Neuronal stem cell (in vitro differentiated cells): ENCODE results near the gene CLCN2.
A peak's percentile ranks its signal among the peaks of the same experiment; 100 is the strongest.

ENCODE experiments used
- DNase-seq: peaks from one replicate; pipeline ENCODE4 v3.0.0-alpha.2; 2013; ENCODE audit warnings: low spot score
- H2AFZ ChIP-seq: one replicate; pipeline ENCODE4 v1.6.1; 2013; ENCODE audit warnings: mild to moderate bottlenecking, low read length, inconsistent platforms
- H2AK5ac ChIP-seq: 2 replicates; pipeline ENCODE4 v1.6.1; 2013; ENCODE audit warnings: low read depth, mild to moderate bottlenecking, inconsistent platforms, low read length, moderate library complexity, mixed read lengths
- H2BK120ac ChIP-seq: 2 replicates; pipeline ENCODE4 v1.6.1; 2013; ENCODE audit warnings: low read depth, mild to moderate bottlenecking, inconsistent platforms, low read length, moderate library complexity, mixed read lengths
- H2BK12ac ChIP-seq: one replicate; pipeline ENCODE4 v1.6.1; 2013; ENCODE audit warnings: low read length, inconsistent platforms
- H2BK15ac ChIP-seq: 2 replicates; pipeline ENCODE4 v1.6.1; 2013; ENCODE audit warnings: mild to moderate bottlenecking, low read length, inconsistent platforms, mixed read lengths
- H2BK5ac ChIP-seq: one replicate; pipeline ENCODE4 v1.6.1; 2013; ENCODE audit warnings: inconsistent platforms, mild to moderate bottlenecking, low read length, moderate library complexity
- H3K14ac ChIP-seq: one replicate; pipeline ENCODE4 v1.6.1; 2013; ENCODE audit warnings: low read length, inconsistent platforms
- H3K18ac ChIP-seq: 2 replicates; pipeline ENCODE4 v1.6.1; 2013; ENCODE audit warnings: low read length, inconsistent platforms
- H3K23ac ChIP-seq: 2 replicates; pipeline ENCODE4 v1.6.1; 2013; ENCODE audit warnings: low read depth, mild to moderate bottlenecking, mixed read lengths, low read length, inconsistent platforms; ENCODE audit not compliant: poor library complexity
- H3K27ac ChIP-seq: replicated peaks from 3 replicates; pipeline ENCODE4 v1.5.1; 2013; ENCODE audit warnings: low read length, inconsistent platforms
- H3K27me3 ChIP-seq, 3 experiments: 2 replicates each; pipeline ENCODE4 v1.6.1; 2013; ENCODE audit warnings: low read length in 3 of 3, mild to moderate bottlenecking in 2 of 3, inconsistent platforms in 1 of 3, low read depth in 1 of 3, mixed read lengths in 1 of 3, moderate library complexity in 1 of 3; ENCODE audit not compliant: control insufficient read depth in 3 of 3, insufficient read depth in 3 of 3
- H3K36me3 ChIP-seq, 2 donors: replicated peaks in 1 of 2; 2 replicates each; pipeline ENCODE4 v1.6.1; 2013; ENCODE audit warnings: low read length in 2 of 2; ENCODE audit not compliant: control insufficient read depth in 2 of 2, insufficient read depth in 2 of 2
- H3K4ac ChIP-seq: 2 replicates; pipeline ENCODE4 v1.6.1; 2013; ENCODE audit warnings: inconsistent platforms, mild to moderate bottlenecking, low read length, moderate library complexity
- H3K4me1 ChIP-seq, 2 donors: 1 replicate in 1 of 2; 2 replicates in 1 of 2; pipeline ENCODE4 v1.6.1; 2013; ENCODE audit warnings: low read length in 2 of 2, low read depth in 1 of 2; ENCODE audit not compliant: control insufficient read depth in 2 of 2, insufficient read depth in 1 of 2
- H3K4me2 ChIP-seq: one replicate; pipeline ENCODE4 v1.6.1; 2013; ENCODE audit warnings: mild to moderate bottlenecking, low read length, inconsistent platforms; ENCODE audit not compliant: insufficient read depth, poor library complexity, severe bottlenecking
- H3K4me3 ChIP-seq, 2 donors: 2 replicates each; pipeline ENCODE4 v1.5.1; 2013; ENCODE audit warnings: low read length in 2 of 2, mild to moderate bottlenecking in 2 of 2, inconsistent platforms in 1 of 2, moderate library complexity in 1 of 2
- H3K79me1 ChIP-seq: one replicate; pipeline ENCODE4 v1.6.1; 2013; ENCODE audit warnings: low read depth, mild to moderate bottlenecking, inconsistent platforms, low read length, moderate library complexity
- H3K9ac ChIP-seq: one replicate; pipeline ENCODE4 v1.6.1; 2013; ENCODE audit warnings: mild to moderate bottlenecking, low read depth, low read length, inconsistent platforms; ENCODE audit not compliant: poor library complexity
- H3K9me3 ChIP-seq, 2 donors: replicated peaks in 1 of 2; 2 replicates each; pipeline versions ENCODE3 to v1.6.1; 2013; ENCODE audit warnings: low read length in 2 of 2, mild to moderate bottlenecking in 2 of 2, inconsistent platforms in 1 of 2, low read depth in 1 of 2, mixed read lengths in 1 of 2, moderate library complexity in 1 of 2; ENCODE audit not compliant: control insufficient read depth in 2 of 2, insufficient read depth in 1 of 2
- H4K8ac ChIP-seq: one replicate; pipeline ENCODE4 v1.6.1; 2013; ENCODE audit warnings: low read depth, mild to moderate bottlenecking, inconsistent platforms, low read length, moderate library complexity
- H4K91ac ChIP-seq: one replicate; pipeline ENCODE4 v1.6.1; 2013; ENCODE audit warnings: low read length, low read depth, mild to moderate bottlenecking, inconsistent platforms; ENCODE audit not compliant: poor library complexity
- WGBS, 2 donors: extraction: QIAGEN DNeasy Blood & Tissue Kit; methylation state at CpG; one replicate each; pipeline ENCODE4 v1.1.7; 2013; ENCODE audit warnings: missing lambda C conversion rate in 2 of 2, mixed read lengths in 1 of 2; ENCODE audit not compliant: insufficient read length in 2 of 2, insufficient replicate concordance in 1 of 2; ENCODE audit errors: extremely low coverage in 2 of 2; 5-methylcytosine and 5-hydroxymethylcytosine counted together

The CLCN2 gene

GRCh38 chr3:184362668-184363546, 1.5 kb upstream of the CLCN2 start:
- peak overlapping the region; percentile 88 for H2AFZ ChIP-seq
- H3K18ac ChIP-seq: peak overlapping the region; percentile 100
- peak overlapping the region; percentile 99 for H2AK5ac ChIP-seq
- H3K27ac ChIP-seq: peak overlapping the region; percentile 99
- H3K36me3 ChIP-seq: peaks cover 28 to 50% of the 10 kb centered on the region in 2 donors
- H2BK15ac ChIP-seq: peak overlapping the region; percentile 99
- DNase-seq: peak; percentile 96
- peak overlapping the region; percentile 95 for H4K91ac ChIP-seq
- H3K14ac ChIP-seq: peak overlapping the region; percentile 98
- WGBS, 2 donors: no CpG with 5 or more reads among the region's 68 CpGs
- H2BK12ac ChIP-seq: no peak overlapping the region
- peak overlapping the region; percentile 94 for H3K23ac ChIP-seq
- no peaks in the 10 kb centered on the region for H3K27me3 ChIP-seq
- peak overlapping the region; percentile 98 for H2BK5ac ChIP-seq
- H3K4ac ChIP-seq: peak overlapping the region; percentile 98
- H2BK120ac ChIP-seq: peak overlapping the region; percentile 94
- H3K79me1 ChIP-seq: peaks cover 23% of the 10 kb centered on the region
- peak overlapping the region; percentile 72 for H4K8ac ChIP-seq
- no peaks in the 10 kb centered on the region for H3K9me3 ChIP-seq
- peak overlapping the region; percentile 82 to 96 for H3K4me3 ChIP-seq
- peaks cover 21 to 24% of the 10 kb centered on the region in 2 donors for H3K4me1 ChIP-seq
- peak overlapping the region; percentile 92 for H3K9ac ChIP-seq
- H3K4me2 ChIP-seq: peak overlapping the region; percentile 97

DNA sequence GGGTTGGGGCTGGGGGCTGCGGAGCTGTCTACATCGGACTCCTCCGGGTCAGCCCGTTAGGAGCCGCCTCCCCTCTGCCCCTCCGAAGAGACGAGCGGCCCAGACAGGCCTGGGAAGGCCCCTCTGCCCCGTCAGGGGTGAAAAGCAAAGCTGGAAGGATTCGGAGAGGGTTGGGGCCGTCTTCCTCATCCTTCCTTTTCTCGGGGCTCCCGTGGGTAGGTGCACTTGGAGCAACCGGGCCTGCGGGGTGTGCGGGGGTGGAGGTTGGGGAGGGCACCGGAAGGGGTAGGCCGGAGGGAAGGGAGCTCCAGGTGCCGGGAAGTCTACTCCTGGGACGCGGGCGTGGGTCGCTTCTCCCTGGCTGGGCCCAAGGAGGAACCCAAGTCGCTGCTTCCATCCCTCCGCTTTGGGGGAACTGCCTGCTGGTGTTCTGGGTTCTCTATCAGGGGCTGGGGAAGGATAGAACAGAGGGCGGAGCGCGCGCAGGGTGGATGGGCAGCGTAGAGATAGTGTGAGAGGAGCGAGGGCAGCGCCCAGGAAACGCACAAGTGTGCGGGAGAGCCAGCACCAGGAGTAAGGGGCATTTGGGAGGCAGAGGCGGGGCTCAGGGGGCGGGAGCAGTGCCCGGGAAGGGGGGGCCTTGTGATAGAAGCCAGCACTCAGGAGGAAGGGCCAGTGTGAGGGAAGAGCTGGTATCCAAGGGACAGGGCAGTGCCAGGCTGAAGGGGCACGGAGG, 695 bp upstream of the CLCN2 start:
- peak overlapping the region; percentile 95 for H3K18ac ChIP-seq
- peak overlapping the region; percentile 95 for H4K91ac ChIP-seq
- peaks cover 34 to 52% of the 10 kb centered on the region in 2 donors for H3K36me3 ChIP-seq
- H2BK15ac ChIP-seq: peak overlapping the region; percentile 99
- H3K4me2 ChIP-seq: peak overlapping the region; percentile 97
- no peaks in the 10 kb centered on the region for H3K9me3 ChIP-seq
- H4K8ac ChIP-seq: no peak overlapping the region
- peak overlapping the region; percentile 94 for H2BK120ac ChIP-seq
- H3K4me3 ChIP-seq: peak overlapping the region; percentile 82 to 96
- H2BK5ac ChIP-seq: peak overlapping the region; percentile 98
- H3K27me3 ChIP-seq: no peaks in the 10 kb centered on the region
- H2AFZ ChIP-seq: peak overlapping the region; percentile 88
- peak overlapping the region; percentile 92 for H3K9ac ChIP-seq
- H3K4me1 ChIP-seq: peaks cover 21 to 24% of the 10 kb centered on the region in 2 donors
- DNase-seq: no peak
- peak overlapping the region; percentile 14 for H2BK12ac ChIP-seq
- peak overlapping the region; percentile 93 for H3K23ac ChIP-seq
- WGBS, 2 donors: no CpG with 5 or more reads among the region's 38 CpGs
- H2AK5ac ChIP-seq: peak overlapping the region; percentile 99
- H3K14ac ChIP-seq: peak overlapping the region; percentile 87
- peak overlapping the region; percentile 99 for H3K27ac ChIP-seq
- peaks cover 23% of the 10 kb centered on the region for H3K79me1 ChIP-seq
- H3K4ac ChIP-seq: peak overlapping the region; percentile 98

DNA sequence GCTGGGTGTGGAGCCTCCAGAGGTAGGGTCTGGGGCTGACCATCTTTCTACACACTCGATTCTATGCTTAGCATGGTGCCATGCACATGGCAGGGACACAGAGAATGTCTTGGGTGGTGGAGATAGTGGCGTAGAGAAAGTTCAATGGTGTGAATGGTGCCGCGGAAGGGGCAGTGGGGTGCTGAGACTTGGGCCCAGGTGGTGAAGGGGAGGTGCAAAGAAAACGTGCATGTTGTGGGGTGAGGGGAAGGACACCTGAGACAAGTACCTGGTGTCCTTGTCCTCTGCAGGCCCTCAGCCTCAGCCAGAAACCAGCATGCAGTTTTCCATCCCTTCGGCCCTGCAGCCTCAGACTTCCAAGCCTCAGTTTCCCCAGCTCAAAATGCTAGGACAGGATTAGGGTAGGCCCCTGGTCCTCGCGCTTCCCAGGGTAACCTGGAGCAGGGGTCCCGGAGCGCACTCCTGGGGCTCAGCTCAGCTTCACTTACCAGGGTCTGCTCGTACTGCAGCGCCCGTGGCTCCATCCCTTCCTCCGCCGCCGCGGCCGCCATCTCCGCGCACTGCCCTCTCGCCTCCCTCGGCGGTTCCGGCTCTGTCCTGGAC, 375 bp downstream of the CLCN2 start:
- Histone ChIP-seq H3K27ac (peak overlapping the region; percentile 99), H2AFZ (peak overlapping the region; percentile 88), H2BK15ac (peak overlapping the region; percentile 97), H3K9ac (peak overlapping the region; percentile 99), H3K36me3 (peaks cover 34 to 53% of the 10 kb centered on the region in 2 donors), H4K91ac (peak overlapping the region; percentile 47), H3K27me3 (no peaks in the 10 kb centered on the region), H4K8ac (no peak overlapping the region), H3K4ac (no peak overlapping the region), H3K18ac (peak overlapping the region; percentile 99), H3K9me3 (no peaks in the 10 kb centered on the region), H3K23ac (peak overlapping the region; percentile 94), H2BK120ac (peak overlapping the region; percentile 92), H2BK5ac (peak overlapping the region; percentile 97), H3K4me1 (peaks cover 21 to 24% of the 10 kb centered on the region in 2 donors), H3K4me2 (peak overlapping the region; percentile 97), H3K14ac (peak overlapping the region; percentile 77), H3K4me3 (peak overlapping the region; percentile 82 to 96), H2AK5ac (peak overlapping the region; percentile 90), H3K79me1 (peaks cover 21% of the 10 kb centered on the region), H2BK12ac (peak overlapping the region; percentile 47)
- no CpG with 5 or more reads among the region's 24 CpGs for WGBS, 2 donors
- DNase-seq: no peak
